OCI-LY3 (cell line): ENCODE measurements around the gene LCP1.

Source experiments
- H2AFZ ChIP-seq: fragments of 200-600, 300-600 bp; shearing (Covaris generic); 2 replicates; pipeline ENCODE4 v1.6.0; 2014; ENCODE audit warnings: antibody characterized with exemption, low read depth, low read length
- H3K27ac ChIP-seq: fragments of 200-600, 300-600 bp; sonication (generic); 2 replicates; pipeline ENCODE4 v1.5.1; 2014; ENCODE audit warnings: mild to moderate bottlenecking, low read length, moderate library complexity, mixed read lengths
- H3K27me3 ChIP-seq: fragments of 200-600, 300-600 bp; sonication (generic); 2 replicates; pipeline ENCODE4 v1.6.1; 2014; ENCODE audit warnings: low read depth, low read length, mixed read lengths
- H3K36me3 ChIP-seq: fragments of 200-600, 300-600 bp; sonication (generic); replicated peaks from 2 replicates; pipeline ENCODE3; 2014; ENCODE audit warnings: low read depth, low read length, mixed read lengths
- H3K4me1 ChIP-seq: fragments of 300-600, 200-600 bp; sonication (generic); 2 replicates; pipeline ENCODE4 v1.6.1; 2014; ENCODE audit warnings: low read length, mixed read lengths
- H3K4me2 ChIP-seq: fragments of 200-600, 300-600 bp; sonication (generic); 2 replicates; pipeline ENCODE4 v1.6.1; 2014; ENCODE audit warnings: low read length, mixed read lengths
- H3K4me3 ChIP-seq: fragments of 300-600, 200-600 bp; sonication (generic); 2 replicates; pipeline ENCODE4 v1.5.1; 2014; ENCODE audit warnings: antibody characterized with exemption, mild to moderate bottlenecking, low read length, moderate library complexity
- H3K79me2 ChIP-seq: fragments of 300-600, 200-600 bp; shearing (Covaris generic); 2 replicates; pipeline ENCODE4 v1.6.1; 2014; ENCODE audit warnings: mild to moderate bottlenecking, low read length, mixed read lengths
- H3K9ac ChIP-seq: fragments of 300-600, 200-600 bp; shearing (Covaris generic); 2 replicates; pipeline ENCODE4 v1.6.0; 2014; ENCODE audit warnings: mild to moderate bottlenecking, low read length, moderate library complexity
- H3K9me3 ChIP-seq: fragments of 200-600, 300-600 bp; shearing (Covaris generic); 2 replicates; pipeline ENCODE4 v1.6.1; 2014; ENCODE audit warnings: low read length, mixed read lengths; ENCODE audit not compliant: insufficient read depth
- H4K20me1 ChIP-seq: fragments of 200-600, 300-600 bp; sonication (generic); 2 replicates; pipeline ENCODE4 v1.6.1; 2016; ENCODE audit warnings: low read length, mixed read lengths; ENCODE audit not compliant: insufficient read depth
- EZH2phosphoT487 ChIP-seq: fragments of 200-600 bp; shearing (Covaris generic); IDR thresholded peaks from 2 replicates; pipeline ENCODE4 v1.6.1; 2018; ENCODE audit warnings: antibody characterized with exemption, mixed run types, low read depth
- TF ChIP-seq, protein P1 (sequence below): fragments of 200-600, 300-600 bp; sonication (generic); IDR thresholded peaks from 2 replicates; pipeline ENCODE4 v1.5.1; 2014; ENCODE audit warnings: antibody characterized with exemption, low read length, low read depth

Gene LCP1

DNA sequence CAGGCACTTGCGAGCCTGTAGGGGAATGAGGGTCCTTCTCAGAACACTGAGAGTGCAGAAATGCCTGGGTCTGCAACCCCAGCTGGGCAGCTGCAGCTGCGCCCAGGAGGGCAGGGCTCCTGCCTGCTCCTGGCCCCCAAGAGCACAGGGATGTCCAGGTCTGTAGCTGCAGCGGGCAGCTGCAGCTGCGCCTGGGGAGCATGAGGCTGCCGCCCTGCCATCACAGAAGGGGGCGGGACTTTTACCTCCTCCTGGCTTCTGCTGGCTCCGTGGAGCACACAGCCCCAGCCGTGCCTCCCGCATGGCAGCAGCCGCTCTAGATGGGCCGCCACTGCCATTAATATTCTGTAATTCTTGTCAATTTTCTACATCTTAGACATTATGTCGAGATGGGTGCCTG is 95.0 kb downstream of the LCP1 start:
- no peak overlapping the region for H3K9ac ChIP-seq

DNA sequence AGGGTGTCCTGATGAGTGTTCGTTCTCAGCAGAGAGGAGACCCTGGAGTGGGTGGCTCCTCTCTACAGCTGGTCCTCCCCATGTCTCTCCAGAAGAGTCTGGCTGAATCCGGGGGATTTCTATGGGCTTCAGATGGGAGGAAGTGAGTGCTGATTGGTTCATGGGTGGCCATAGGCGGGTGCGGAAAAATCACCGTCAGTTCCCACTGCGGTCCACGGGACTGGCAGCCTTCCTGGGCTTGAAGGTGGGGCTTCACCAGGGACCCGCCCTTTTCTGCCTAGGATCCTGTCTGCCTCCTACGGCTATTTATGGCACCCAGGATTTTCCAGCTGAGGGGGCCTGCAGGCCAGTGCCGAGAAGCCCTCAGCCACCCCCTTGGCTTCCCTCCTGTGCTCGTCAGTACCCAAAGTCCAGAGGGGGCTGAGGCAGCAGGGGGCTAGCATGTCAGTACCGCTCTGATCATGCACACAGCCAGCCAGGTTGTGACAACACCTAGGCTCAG is 95.5 kb downstream of the LCP1 start:
- no peaks in the 10 kb centered on the region for H4K20me1 ChIP-seq
- no peaks in the 10 kb centered on the region for H3K79me2 ChIP-seq
- no peak overlapping the region for H3K27ac ChIP-seq
- H3K4me2 ChIP-seq: no peak overlapping the region
- no peak overlapping the region for H3K9ac ChIP-seq
- no peaks in the 10 kb centered on the region for H3K36me3 ChIP-seq
- H2AFZ ChIP-seq: no peak overlapping the region
- no peaks in the 10 kb centered on the region for H3K27me3 ChIP-seq
- H3K4me3 ChIP-seq: no peak overlapping the region
- H3K4me1 ChIP-seq: peaks cover 5% of the 10 kb centered on the region; the same call in 1 of the 2 replicates
- no peak for TF ChIP-seq EZH2phosphoT487
- TF ChIP-seq, protein P1, sequence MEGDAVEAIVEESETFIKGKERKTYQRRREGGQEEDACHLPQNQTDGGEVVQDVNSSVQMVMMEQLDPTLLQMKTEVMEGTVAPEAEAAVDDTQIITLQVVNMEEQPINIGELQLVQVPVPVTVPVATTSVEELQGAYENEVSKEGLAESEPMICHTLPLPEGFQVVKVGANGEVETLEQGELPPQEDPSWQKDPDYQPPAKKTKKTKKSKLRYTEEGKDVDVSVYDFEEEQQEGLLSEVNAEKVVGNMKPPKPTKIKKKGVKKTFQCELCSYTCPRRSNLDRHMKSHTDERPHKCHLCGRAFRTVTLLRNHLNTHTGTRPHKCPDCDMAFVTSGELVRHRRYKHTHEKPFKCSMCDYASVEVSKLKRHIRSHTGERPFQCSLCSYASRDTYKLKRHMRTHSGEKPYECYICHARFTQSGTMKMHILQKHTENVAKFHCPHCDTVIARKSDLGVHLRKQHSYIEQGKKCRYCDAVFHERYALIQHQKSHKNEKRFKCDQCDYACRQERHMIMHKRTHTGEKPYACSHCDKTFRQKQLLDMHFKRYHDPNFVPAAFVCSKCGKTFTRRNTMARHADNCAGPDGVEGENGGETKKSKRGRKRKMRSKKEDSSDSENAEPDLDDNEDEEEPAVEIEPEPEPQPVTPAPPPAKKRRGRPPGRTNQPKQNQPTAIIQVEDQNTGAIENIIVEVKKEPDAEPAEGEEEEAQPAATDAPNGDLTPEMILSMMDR: no peak
- H3K9me3 ChIP-seq: no peaks in the 10 kb centered on the region

More for the DNA sequence above, 95.0 kb downstream of the LCP1 start:
- Histone ChIP-seq H3K79me2 (no peaks in the 10 kb centered on the region), H3K4me3 (no peak overlapping the region), H3K36me3 (no peaks in the 10 kb centered on the region), H3K4me2 (no peak overlapping the region), H3K27ac (no peak overlapping the region), H4K20me1 (no peaks in the 10 kb centered on the region), H3K27me3 (no peaks in the 10 kb centered on the region), H3K4me1 (peaks cover 5% of the 10 kb centered on the region; the same call in 1 of the 2 replicates), H2AFZ (no peak overlapping the region), H3K9me3 (no peaks in the 10 kb centered on the region)
- TF ChIP-seq, protein P1: no peak
- TF ChIP-seq EZH2phosphoT487: no peak

- H3K4me1 ChIP-seq: peaks cover 5% of the 10 kb centered on the region; the same call in 1 of the 2 replicates
- no peaks in the 10 kb centered on the region for H3K79me2 ChIP-seq
- no peaks in the 10 kb centered on the region for H3K9me3 ChIP-seq
Observed at GRCh38 chr13:46085737-46086136, 96.2 kb downstream of the LCP1 start.

GRCh38 chr13:46082324-46082723 is 99.7 kb downstream of the LCP1 start:
- H3K27me3 ChIP-seq: no peaks in the 10 kb centered on the region
- no peaks in the 10 kb centered on the region for H3K9me3 ChIP-seq
- no peaks in the 10 kb centered on the region for H3K36me3 ChIP-seq
- no peak overlapping the region for H3K9ac ChIP-seq
- peaks cover 13% of the 10 kb centered on the region for H3K4me1 ChIP-seq
- TF ChIP-seq EZH2phosphoT487: no peak
- TF ChIP-seq, protein P1: no peak
- H3K4me3 ChIP-seq: no peak overlapping the region
- no peaks in the 10 kb centered on the region for H3K79me2 ChIP-seq
- H3K27ac ChIP-seq: no peak overlapping the region
- no peak overlapping the region for H3K4me2 ChIP-seq
- no peaks in the 10 kb centered on the region for H4K20me1 ChIP-seq
- H2AFZ ChIP-seq: no peak overlapping the region

More at GRCh38 chr13:46085737-46086136, 96.2 kb downstream of the LCP1 start:
- Histone ChIP-seq H3K4me3 (no peak overlapping the region), H3K27ac (no peak overlapping the region), H3K9ac (no peak overlapping the region), H3K36me3 (no peaks in the 10 kb centered on the region), H3K27me3 (no peaks in the 10 kb centered on the region), H4K20me1 (no peaks in the 10 kb centered on the region), H3K4me2 (no peak overlapping the region), H2AFZ (no peak overlapping the region)
- TF ChIP-seq, protein P1: no peak
- TF ChIP-seq EZH2phosphoT487: no peak
